ENCODE results near the gene SGIP1. TPM values are rescaled to one million over a fixed set of nuclear protein-coding genes. Genes with fewer than 3 reads are reported as not detected.
"Not testable (repeated sequence)": the region's sequence is repeated elsewhere in the genome, so short reads cannot be mapped to it uniquely, and the experiment has no call there.

SGIP1 gene
- total RNA-seq, 1 experiment from 2014 or later, result 1.6 TPM

- Histone ChIP-seq H3K9me3 (ENCODE audit: low read depth, low read length, poor library complexity, severe bottlenecking) (no peaks in the 10 kb centered on the region), H3K27me3 (replicated peaks; ENCODE audit: insufficient read depth, low read depth, low read length, poor library complexity) (no peaks in the 10 kb centered on the region), H3K4me1 (ENCODE audit: insufficient read depth, low read length, poor library complexity, severe bottlenecking) (no peaks in the 10 kb centered on the region), H3K27ac (ENCODE audit: low read depth, low read length, poor library complexity, severe bottlenecking) (no peak overlapping the region), H3K36me3 (ENCODE audit: insufficient read depth, low read length, poor library complexity, severe bottlenecking) (no peaks in the 10 kb centered on the region), H3K4me3 (ENCODE audit: low read depth, low read length, poor library complexity, severe bottlenecking) (no peak overlapping the region)
- ChIA-PET CTCF (no interaction called here), POLR2A (ENCODE audit: low non-redundant PET) (no interaction called here)
- intact Hi-C loops (cut with micrococcal nuclease; ENCODE audit: unreplicated experiment), result no loop called here
- TF ChIP-seq CTCF (conservative IDR thresholded peaks at IDR 0.05; ENCODE audit: low read depth, low read length) (no peak), EZH2 (IDR thresholded peaks at IDR 0.05; ENCODE audit: borderline replicate concordance, low read depth, low read length, poor library complexity, severe bottlenecking) (no peak)
- DNase-seq (ENCODE audit: low spot score), result no peak
- no TSS peak for BruUV-seq (replicated peaks)
These were observed 254.4 kb downstream of the SGIP1 start for GRCh38 chr1:66788231-66788939.

- TF ChIP-seq EZH2 (IDR thresholded peaks at IDR 0.05; ENCODE audit: borderline replicate concordance, low read depth, low read length, poor library complexity, severe bottlenecking), result no peak
- no peak for TF ChIP-seq CTCF (conservative IDR thresholded peaks at IDR 0.05; ENCODE audit: low read depth, low read length)
- CTCF ChIA-PET, result no interaction called here
- Histone ChIP-seq H3K27ac (ENCODE audit: low read depth, low read length, poor library complexity, severe bottlenecking) (no peak overlapping the region), H3K27me3 (replicated peaks; ENCODE audit: insufficient read depth, low read depth, low read length, poor library complexity) (no peaks in the 10 kb centered on the region), H3K4me3 (ENCODE audit: low read depth, low read length, poor library complexity, severe bottlenecking) (no peak overlapping the region), H3K4me1 (ENCODE audit: insufficient read depth, low read length, poor library complexity, severe bottlenecking) (no peaks in the 10 kb centered on the region), H3K36me3 (ENCODE audit: insufficient read depth, low read length, poor library complexity, severe bottlenecking) (no peaks in the 10 kb centered on the region), H3K9me3 (ENCODE audit: low read depth, low read length, poor library complexity, severe bottlenecking) (no peaks in the 10 kb centered on the region)
- POLR2A ChIA-PET (ENCODE audit: low non-redundant PET), result no interaction called here
- intact Hi-C loops (cut with micrococcal nuclease; ENCODE audit: unreplicated experiment), result no loop called here
- BruUV-seq (replicated peaks), result no TSS peak
- DNase-seq (ENCODE audit: low spot score), result no peak
These were observed 258.0 kb downstream of the SGIP1 start for GRCh38 chr1:66791621-66792610.

DNA sequence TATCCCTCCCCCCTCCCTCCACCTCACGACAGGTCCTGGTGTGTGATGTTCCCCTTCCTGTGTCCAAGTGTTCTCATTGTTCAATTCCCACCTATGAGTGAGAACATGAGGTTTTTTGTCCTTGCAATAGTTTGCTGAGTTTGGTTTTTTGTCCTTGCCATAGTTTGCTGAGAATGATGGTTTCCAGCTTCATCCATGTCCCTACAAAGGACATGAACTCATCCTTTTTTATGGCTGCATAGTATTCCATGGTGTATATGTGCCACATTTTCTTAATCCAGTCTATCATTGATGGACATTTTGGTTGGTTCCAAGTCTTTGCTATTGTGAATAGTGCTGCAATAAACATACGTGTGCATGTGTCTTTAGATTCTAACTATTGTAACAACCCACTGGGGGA is 261.9 kb downstream of the SGIP1 start:
- BruUV-seq (replicated peaks); H3K4me1 ChIP-seq (ENCODE audit: insufficient read depth, low read length, poor library complexity, severe bottlenecking); H3K9me3 ChIP-seq (ENCODE audit: low read depth, low read length, poor library complexity, severe bottlenecking); H3K4me3 ChIP-seq (ENCODE audit: low read depth, low read length, poor library complexity, severe bottlenecking); DNase-seq (ENCODE audit: low spot score); H3K36me3 ChIP-seq (ENCODE audit: insufficient read depth, low read length, poor library complexity, severe bottlenecking); CTCF ChIA-PET; H3K27ac ChIP-seq (ENCODE audit: low read depth, low read length, poor library complexity, severe bottlenecking); POLR2A ChIA-PET (ENCODE audit: low non-redundant PET); intact Hi-C loops (cut with micrococcal nuclease; ENCODE audit: unreplicated experiment); H3K27me3 ChIP-seq (replicated peaks; ENCODE audit: insufficient read depth, low read depth, low read length, poor library complexity): not testable (repeated sequence)

Small RNAs within 50 kb of the gene (microRNA-seq; reads per million reads assigned to microRNA genes)
- 1.9 reads per million for gene MIR3117

Other genes with a start within 250 kb of the SGIP1 start
- gene DYNLT5, start 218.3 kb downstream of the SGIP1 start, total RNA-seq (2021), result not detected in 2 replicates